IPS-NIHi11 (cell line): ENCODE data around the gene ZNF773.
A peak's percentile ranks its signal among the peaks of the same experiment; 100 is the strongest.
"Not testable (repeated sequence)": the region's sequence is repeated elsewhere in the genome, so short reads cannot be mapped to it uniquely, and the experiment has no call there.

ENCODE experiments used
- DNase-seq: peaks from one replicate; pipeline ENCODE4 v3.0.0; 2012; ENCODE audit warnings: mixed read lengths, low spot score

The ZNF773 gene

GRCh38 chr19:57499680-57500395 is at the start of gene ZNF773:
TSS of gene ZNF773 (plus strand) at chr19:57499938. CDS start at chr19:57500081, 143 bp downstream.
- peak; percentile 95 for DNase-seq

DNA sequence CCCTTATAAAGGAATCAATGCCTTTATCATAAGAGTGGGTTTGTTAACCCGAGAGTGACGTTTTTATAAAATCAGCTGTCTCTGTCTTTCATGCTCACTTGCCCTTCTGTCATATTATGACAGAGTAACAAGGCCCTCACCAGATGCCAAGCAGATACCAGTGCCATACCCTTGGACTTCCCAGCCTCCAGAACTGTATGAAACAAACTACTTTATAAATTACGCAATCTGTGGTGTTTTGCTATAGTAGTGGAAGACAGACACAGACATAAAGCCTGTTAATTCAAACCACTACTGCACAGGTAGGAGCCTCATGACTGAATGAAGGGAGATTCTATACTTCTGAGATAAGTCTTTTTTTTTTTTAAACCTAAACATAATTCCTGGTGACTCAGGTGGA is 47.4 kb upstream of the ZNF773 start:
- no peak for DNase-seq

DNA sequence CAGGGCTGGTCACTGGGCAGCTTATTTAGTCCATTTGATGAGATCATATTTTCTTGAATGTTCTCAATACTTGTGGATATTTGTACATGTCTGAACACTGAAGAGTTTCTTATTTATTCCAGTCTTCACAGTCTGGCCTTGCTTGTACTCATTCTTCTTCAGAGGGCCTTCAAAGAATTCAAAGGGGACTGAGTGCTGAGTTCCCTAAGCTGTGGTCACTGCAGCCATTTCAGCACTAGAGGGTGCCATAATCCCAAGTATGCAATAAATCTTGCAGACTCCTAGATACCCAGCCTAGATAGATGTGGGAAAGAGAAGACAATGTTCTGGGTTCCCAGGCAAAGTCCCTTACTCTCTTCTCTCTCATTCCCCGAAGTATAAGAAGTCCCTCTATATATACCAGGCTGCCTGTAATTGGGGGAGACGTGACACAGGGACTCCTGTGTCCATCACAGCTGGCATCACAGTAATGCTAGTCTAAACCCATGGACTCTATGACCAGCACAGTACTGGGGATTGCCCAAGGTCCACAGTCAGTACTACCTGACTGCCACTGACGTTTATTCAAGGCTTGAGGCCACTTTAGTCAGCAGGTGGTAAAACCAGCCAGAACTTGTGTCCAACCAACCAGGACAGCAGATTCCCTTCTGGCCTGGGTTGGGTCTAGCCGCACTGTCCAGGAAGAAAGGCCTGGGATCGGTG is 33.9 kb upstream of the ZNF773 start:
- peak; percentile 31 for DNase-seq

DNA sequence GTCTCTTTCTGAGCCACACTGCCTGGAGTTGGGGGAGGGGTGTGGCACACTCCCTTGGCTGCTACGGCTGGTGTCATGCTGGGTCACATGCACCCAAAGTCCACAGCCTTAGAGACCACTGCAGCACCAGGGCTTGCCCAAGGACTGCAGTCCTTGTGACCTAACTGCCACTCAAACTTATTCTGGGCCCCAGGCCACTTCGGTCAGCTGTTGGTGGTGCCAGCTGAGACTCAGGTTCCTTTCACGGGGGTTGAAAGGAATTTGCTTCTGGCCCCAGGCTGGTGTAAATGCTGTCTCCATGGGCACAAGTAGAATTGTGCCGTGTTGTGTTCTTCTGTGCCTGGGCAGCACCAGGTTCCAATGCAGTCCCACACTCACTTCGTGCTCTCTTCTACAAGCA is 33.2 kb upstream of the ZNF773 start:
- no peak for DNase-seq

- no peak for DNase-seq
Measured at GRCh38 chr19:57473646-57474045, 26.1 kb upstream of the ZNF773 start.

GRCh38 chr19:57477191-57478008 is 22.3 kb upstream of the ZNF773 start, which contains the start of gene ZNF772:
TSS of gene ZNF772 (minus strand) at chr19:57477566. CDS start at chr19:57477309, 257 bp downstream.
- DNase-seq, result peak; percentile 93

DNA sequence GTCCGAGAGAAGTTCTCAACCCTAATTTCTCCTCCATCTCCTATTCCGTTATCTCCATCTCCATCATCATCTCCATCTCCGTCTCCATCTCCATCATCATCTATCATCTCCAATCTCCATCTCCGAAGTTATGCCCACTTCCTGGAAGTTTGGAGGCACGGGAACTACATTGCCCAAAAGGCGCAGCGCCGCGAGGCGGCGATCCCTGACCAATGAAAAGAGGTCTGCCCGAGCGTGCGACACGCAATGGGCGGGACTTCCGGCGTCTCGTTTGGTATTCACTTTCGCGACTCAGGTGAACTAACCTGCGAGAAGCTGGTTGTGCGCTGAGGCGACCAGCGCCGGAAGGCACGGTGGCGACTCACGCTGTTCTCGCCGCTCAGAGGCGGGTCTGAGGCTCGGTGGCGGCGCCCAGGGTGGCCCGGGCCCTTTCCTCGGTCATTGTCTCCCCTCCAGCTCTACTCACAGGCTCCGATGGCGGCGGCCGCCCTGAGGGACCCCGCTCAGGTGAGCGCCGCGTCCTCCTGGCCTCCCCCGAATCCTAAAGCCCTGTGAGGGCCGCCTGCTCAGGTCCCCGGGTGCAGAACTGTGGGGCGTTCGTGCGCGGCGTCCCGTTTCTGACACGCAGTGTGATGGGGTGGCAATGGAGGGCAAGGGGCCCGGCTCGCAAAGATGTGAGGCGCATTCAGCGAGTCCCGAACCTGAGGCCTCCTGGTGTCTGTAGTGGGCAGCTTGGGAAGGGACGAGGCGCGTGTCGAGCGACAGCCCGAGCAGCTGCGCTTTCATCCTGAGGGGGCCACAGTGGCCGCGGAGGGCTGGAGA is 12.1 kb upstream of the ZNF773 start, which contains the start of gene ZNF419:
TSS of gene ZNF419 (plus strand) at position 274 of the 822 bp plus-strand sequence. CDS start at position 475, 201 bp downstream.
- DNase-seq, result peak; percentile 95

DNA sequence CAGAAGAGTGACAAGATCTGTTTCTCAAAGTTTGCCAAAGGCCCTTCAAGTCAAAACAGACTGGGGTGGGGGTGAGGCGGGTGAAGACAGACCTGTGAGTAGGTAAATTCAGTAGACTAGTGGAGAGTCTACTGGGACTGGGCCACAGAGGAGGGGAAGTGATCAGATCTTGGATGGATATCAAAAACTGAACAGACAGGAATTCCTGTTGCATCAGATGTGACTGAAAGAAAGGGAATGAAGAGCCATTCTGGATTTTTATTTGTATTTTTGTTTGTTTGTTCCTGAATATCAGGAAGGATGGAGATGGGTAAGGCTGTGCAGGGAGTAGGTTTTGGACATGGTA is 11.5 kb upstream of the ZNF773 start:
- DNase-seq, result not testable (repeated sequence)

- not testable (repeated sequence) for DNase-seq
Measured at GRCh38 chr19:57499332-57499679, 432 bp upstream of the ZNF773 start.

- not testable (repeated sequence) for DNase-seq
Measured at GRCh38 chr19:57500400-57500799, 662 bp downstream of the ZNF773 start.

- DNase-seq, result no peak
Measured at GRCh38 chr19:57506163-57506562, 6.4 kb downstream of the ZNF773 start.

- DNase-seq, result no peak
Measured at GRCh38 chr19:57511484-57511883, 11.7 kb downstream of the ZNF773 start.

GRCh38 chr19:57512845-57513244 is 13.1 kb downstream of the ZNF773 start:
- DNase-seq, result no peak

- DNase-seq, result no peak
Measured at GRCh38 chr19:57515255-57515654, 15.5 kb downstream of the ZNF773 start.

GRCh38 chr19:57518021-57518420 is 18.3 kb downstream of the ZNF773 start:
- not testable (repeated sequence) for DNase-seq

DNA sequence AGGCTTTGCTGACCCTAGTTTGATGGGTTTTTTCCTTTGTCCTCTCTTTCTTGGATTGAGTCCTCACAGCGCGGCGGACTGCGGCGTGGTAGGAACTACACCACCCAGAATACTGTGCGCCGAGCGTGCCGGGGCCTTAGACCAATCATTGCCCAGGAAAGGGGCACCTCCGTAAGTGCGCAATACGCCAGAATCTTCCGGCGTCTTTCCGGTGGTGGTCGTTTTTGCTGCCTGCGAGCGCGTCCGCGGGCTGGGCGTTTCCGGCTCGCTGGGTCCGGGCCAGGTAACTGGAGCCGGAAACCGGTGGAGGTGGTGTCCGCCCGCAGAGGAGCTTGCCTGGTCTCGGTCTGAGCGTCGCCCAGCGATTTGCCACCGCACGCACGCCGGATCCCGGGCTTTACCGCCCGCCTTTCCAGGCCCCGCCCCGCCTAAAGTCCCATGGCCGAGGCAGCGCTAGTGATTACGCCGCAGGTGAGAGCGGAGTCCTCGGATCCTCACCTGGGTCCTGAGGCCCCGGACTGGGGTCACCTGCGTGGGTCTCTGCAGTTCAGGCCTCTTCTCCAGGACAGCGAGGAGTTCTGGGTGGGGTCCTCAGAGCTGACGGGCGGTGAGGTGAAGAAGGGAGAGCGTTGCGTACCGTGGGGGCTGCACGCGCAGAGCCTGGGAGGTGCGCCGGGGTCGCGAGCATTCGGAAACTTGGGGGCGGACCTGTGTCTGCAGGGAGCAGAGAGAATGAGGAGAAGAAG is 27.6 kb downstream of the ZNF773 start, which contains the start of gene ZNF549:
TSS of gene ZNF549 (plus strand) at position 221 of the 746 bp plus-strand sequence. CDS start at position 439, 218 bp downstream.
- peak; percentile 99 for DNase-seq

- DNase-seq, result no peak
Measured at GRCh38 chr19:57537953-57538547, 38.3 kb downstream of the ZNF773 start.

- DNase-seq, result no peak
Measured at GRCh38 chr19:57546513-57546912, 46.8 kb downstream of the ZNF773 start.

- DNase-seq, result peak; percentile 7
Measured at GRCh38 chr19:57552432-57552831, 52.7 kb downstream of the ZNF773 start.

DNA sequence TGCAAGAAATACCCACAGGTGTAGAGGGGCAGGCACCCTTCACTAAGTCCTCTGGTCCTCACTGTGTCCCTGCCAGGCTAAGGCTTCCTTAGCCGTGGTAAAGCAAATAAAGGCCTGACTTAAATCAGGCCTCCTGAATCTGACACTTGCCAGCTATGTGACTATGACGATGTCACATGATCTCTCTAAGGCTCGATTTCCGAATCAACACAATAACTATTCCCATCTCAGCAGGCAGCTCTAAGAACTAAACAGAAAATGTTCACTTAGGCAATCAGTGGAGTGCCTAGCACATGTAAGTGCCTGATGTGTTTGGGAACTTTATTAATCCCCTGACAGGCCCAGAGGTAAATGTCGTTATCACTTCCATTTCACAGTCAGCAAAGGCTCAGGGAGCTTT is 57.9 kb downstream of the ZNF773 start:
- no peak for DNase-seq
